Suppressor macrophage (primary cell): Measurements from ENCODE around the gene RUNDC3A.

Experiments
- DNase-seq, 4 experiments: peaks; one replicate each; pipeline ENCODE4 v3.0.0-alpha.2; 2020 to 2022

Gene RUNDC3A

GRCh38 chr17:44345454-44346026, 37.1 kb downstream of the RUNDC3A start:
- peak; percentile 71 to 88 (median 84) for DNase-seq

GRCh38 chr17:44346064-44346844, 37.9 kb downstream of the RUNDC3A start:
- no peak for DNase-seq

- peak in 1 of 4 experiments; percentile 47 for DNase-seq
These were observed 39.0 kb downstream of the RUNDC3A start for GRCh38 chr17:44347206-44348055.

- DNase-seq, result peak; percentile 92 to 97 (median 95)
These were observed 40.0 kb downstream of the RUNDC3A start for GRCh38 chr17:44348234-44348987.

- no peak for DNase-seq
These were observed 40.6 kb downstream of the RUNDC3A start for GRCh38 chr17:44348988-44349364.

GRCh38 chr17:44349553-44350070, 41.2 kb downstream of the RUNDC3A start:
- DNase-seq, result no peak

- DNase-seq, result peak; percentile 69 to 80 (median 70)
These were observed 42.4 kb downstream of the RUNDC3A start for GRCh38 chr17:44350733-44351226.

GRCh38 chr17:44351464-44351863, 43.1 kb downstream of the RUNDC3A start:
- DNase-seq, result no peak

GRCh38 chr17:44351961-44352827, 43.8 kb downstream of the RUNDC3A start:
- DNase-seq, result no peak

- DNase-seq, result no peak
These were observed 44.6 kb downstream of the RUNDC3A start for GRCh38 chr17:44352828-44353671.

- peak; percentile 49 to 83 (median 64) for DNase-seq
These were observed 45.4 kb downstream of the RUNDC3A start for GRCh38 chr17:44353672-44354331.

- DNase-seq, result peak; percentile 34 to 62 (median 48)
These were observed 46.5 kb downstream of the RUNDC3A start for GRCh38 chr17:44354582-44355561.

GRCh38 chr17:44355642-44356099, 47.3 kb downstream of the RUNDC3A start:
- DNase-seq, result no peak

- no peak for DNase-seq
These were observed 47.8 kb downstream of the RUNDC3A start for GRCh38 chr17:44356241-44356640.

- no peak for DNase-seq
These were observed 49.7 kb downstream of the RUNDC3A start for GRCh38 chr17:44358066-44358465.

GRCh38 chr17:44359006-44359405, 50.6 kb downstream of the RUNDC3A start:
- DNase-seq, result no peak

GRCh38 chr17:44359458-44360143, 51.2 kb downstream of the RUNDC3A start:
- no peak for DNase-seq

GRCh38 chr17:44360144-44360533, 51.7 kb downstream of the RUNDC3A start:
- DNase-seq, result no peak
